Body of pancreas (tissue), 4 donors: ENCODE data around the gene SLC4A5.

Experiments
- POLR2A ChIP-seq, 3 donors: fragments of 450-650 bp; IDR thresholded peaks; one replicate each; pipeline ENCODE4 v1.6.1; 2016; ENCODE audit warnings: antibody characterized with exemption in 3 of 3, mild to moderate bottlenecking in 2 of 3
- TF ChIP-seq, protein P1 (sequence below), 7 experiments: fragments of 450-650 bp in 4 of 7; fragments of 200-600 bp in 3 of 7; sonication (generic) in 3 of 7; IDR thresholded peaks; one replicate each; pipeline ENCODE4 v1.5.1; 2016 to 2019; ENCODE audit warnings: antibody characterized with exemption in 7 of 7

DNA sequence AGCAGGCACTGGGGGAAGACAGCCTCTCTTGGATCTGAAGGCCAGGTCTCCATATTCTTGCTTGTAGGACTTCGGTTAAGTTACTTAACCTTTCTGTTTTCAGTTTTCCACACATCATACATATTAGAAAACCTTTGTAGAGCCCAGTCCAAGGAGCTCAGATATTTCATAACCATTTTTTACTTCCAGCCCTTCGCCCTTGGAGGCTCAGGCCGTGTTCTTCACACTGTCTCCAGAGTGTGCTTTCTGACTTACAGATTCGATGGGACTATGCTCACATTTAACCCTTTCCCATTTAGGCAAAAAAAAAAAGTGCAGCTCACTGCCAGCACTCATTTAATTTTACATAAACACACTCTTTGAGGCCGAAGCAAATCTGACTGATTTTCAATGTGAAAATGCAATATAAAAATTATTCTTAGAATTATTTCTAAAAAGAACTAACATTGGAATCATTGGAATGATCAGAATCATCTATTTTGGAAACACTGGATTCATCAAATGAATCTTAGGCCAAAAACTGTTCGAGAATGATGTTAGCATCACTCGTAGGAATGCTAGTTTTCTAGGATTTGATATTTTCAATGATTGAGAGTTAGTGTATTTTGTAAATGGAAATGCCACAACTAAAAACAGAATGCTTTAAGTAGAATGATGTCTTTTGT, 89.8 kb downstream of the SLC4A5 start:
- TF ChIP-seq, protein P1, sequence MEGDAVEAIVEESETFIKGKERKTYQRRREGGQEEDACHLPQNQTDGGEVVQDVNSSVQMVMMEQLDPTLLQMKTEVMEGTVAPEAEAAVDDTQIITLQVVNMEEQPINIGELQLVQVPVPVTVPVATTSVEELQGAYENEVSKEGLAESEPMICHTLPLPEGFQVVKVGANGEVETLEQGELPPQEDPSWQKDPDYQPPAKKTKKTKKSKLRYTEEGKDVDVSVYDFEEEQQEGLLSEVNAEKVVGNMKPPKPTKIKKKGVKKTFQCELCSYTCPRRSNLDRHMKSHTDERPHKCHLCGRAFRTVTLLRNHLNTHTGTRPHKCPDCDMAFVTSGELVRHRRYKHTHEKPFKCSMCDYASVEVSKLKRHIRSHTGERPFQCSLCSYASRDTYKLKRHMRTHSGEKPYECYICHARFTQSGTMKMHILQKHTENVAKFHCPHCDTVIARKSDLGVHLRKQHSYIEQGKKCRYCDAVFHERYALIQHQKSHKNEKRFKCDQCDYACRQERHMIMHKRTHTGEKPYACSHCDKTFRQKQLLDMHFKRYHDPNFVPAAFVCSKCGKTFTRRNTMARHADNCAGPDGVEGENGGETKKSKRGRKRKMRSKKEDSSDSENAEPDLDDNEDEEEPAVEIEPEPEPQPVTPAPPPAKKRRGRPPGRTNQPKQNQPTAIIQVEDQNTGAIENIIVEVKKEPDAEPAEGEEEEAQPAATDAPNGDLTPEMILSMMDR (IDR thresholded peaks at IDR 0.05), result no peak
- TF ChIP-seq POLR2A (IDR thresholded peaks at IDR 0.05), result no peak
